Fibroblast of peridontal ligament (primary cell): ENCODE measurements around the gene LYST.
A peak's percentile ranks its signal among the peaks of the same experiment; 100 is the strongest.
"Not testable (repeated sequence)": the region's sequence is repeated elsewhere in the genome, so short reads cannot be mapped to it uniquely, and the experiment has no call there.

Experiments used
- DNase-seq: peaks from one replicate; pipeline ENCODE4 v3.0.0-alpha.2; 2010; ENCODE audit errors: extremely low read depth

Gene LYST

DNA sequence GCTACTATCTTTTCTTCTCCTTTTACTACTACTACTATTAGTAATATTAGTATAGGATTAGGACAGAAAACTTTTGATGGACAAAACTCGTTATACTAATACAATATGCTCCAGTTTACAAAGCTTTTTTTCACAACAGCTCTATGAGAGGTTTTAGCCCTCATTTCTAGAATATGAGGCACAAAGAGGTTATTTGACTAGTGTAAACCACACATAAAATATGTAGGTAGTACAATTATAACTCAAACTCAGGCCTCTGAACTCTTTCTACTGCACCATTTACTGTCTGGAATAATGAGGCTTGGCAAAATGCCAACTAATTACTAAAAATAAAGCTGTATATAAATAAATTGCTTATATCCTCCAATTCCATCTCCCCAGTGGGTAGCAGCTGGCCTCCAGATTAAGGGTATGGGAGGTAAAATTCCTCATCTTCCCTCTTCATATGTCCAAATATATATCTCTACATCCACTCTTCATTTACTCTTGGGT lies 99.9 kb downstream of the LYST start:
- no peak for DNase-seq

GRCh38 chr1:235763962-235764361 lies 102.7 kb downstream of the LYST start:
- DNase-seq, result no peak

DNA sequence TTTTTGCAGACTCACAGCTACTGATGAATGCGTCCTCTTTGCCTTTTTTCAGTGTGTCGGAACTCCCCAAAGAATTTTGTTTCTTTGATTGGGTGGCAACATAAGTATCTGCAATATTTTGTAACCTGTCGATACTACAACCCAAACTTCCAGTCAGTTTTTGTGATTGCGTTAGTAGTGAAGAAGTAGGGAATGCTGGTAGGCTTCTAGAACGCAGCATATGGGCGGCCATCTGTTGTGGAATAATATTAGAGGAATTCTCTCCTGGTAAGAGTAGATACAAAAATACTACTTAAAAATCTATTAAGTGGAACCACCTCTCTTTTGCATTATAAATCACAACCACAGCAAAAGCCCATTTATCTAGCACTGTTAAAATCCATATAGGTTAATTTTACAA lies 107.4 kb downstream of the LYST start:
- DNase-seq, result no peak

- no peak for DNase-seq
Measured at GRCh38 chr1:235758931-235759330, 107.8 kb downstream of the LYST start.

GRCh38 chr1:235757587-235758096 lies 109.1 kb downstream of the LYST start:
- DNase-seq, result no peak

- DNase-seq, result not testable (repeated sequence)
Measured at GRCh38 chr1:235754186-235754585, 112.5 kb downstream of the LYST start.

GRCh38 chr1:235749755-235750300 lies 116.9 kb downstream of the LYST start:
- DNase-seq, result no peak

DNA sequence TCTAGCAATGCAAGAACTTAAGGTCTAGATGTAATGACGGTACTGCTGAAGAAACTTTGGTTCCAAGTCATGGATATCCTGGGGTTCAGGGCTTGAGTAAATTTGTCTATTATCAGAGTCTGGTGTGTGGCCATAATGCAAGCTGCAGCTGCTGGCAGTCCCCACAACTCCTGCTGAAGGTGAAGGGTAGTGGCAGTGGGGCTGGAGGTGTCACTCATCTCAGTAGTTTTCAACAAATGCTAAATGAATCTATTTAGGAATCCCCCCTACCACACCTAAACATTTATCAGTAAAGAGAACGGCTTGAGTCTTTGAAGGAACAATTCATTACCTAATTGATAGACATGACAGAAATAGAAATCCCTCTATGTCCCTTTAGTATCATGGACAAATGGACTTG lies 118.0 kb downstream of the LYST start:
- DNase-seq, result no peak

- no peak for DNase-seq
Measured at GRCh38 chr1:235746245-235746644, 120.5 kb downstream of the LYST start.

DNA sequence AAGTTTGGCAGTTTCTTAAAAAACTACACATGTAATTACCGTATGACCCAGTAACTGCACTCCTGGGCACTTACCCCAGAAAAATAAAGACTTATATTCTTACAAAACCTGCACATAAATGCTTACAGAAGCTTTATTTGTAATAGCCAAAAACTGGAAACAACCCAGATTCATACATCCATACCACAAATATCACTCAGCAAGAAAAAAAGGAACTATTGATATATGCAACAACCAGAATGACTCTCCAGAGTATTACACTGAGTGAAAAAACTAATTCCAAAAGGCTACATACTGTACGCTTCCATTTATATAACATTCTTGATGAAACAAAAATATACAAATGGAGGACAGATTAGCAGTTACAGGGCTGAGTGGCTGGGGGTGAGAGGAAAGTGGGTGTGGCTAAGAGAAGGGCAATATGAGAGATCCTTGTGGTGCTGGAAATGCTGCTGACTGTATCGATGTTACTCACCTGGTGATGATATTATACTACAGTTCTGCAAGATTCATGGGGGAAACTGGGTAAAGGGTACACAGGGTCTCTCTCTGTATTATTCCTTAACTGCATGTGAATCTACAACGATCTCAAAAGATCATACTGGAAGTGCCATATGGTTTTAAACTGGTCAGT lies 121.1 kb downstream of the LYST start:
- DNase-seq, result peak; percentile 94

GRCh38 chr1:235742914-235743599 lies 123.6 kb downstream of the LYST start:
- no peak for DNase-seq

GRCh38 chr1:235741294-235741693 lies 125.4 kb downstream of the LYST start:
- peak; percentile 68 for DNase-seq

GRCh38 chr1:235739631-235740030 lies 127.1 kb downstream of the LYST start:
- no peak for DNase-seq

DNA sequence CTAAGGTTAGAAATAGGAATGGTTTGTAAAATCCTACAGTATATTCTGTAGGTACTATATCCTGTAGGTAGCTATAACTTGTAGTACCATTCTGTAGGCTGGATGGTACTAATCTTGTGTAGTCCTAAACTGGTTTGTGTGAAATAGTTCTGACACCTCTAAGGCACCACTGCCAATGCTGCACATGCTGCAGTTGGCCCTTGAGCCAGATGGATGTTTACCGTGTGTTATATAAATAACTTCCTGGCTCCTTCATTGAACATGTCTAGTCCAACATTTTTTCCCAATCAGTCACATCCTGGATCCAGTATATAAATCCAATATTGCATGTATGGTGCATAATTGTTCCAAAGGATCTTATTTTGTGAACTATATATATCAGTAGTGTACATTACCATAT lies 127.6 kb downstream of the LYST start:
- DNase-seq, result peak; percentile 61

- DNase-seq, result no peak
Measured at GRCh38 chr1:235737751-235738150, 129.0 kb downstream of the LYST start.

GRCh38 chr1:235736263-235736662 lies 130.4 kb downstream of the LYST start:
- DNase-seq, result no peak

DNA sequence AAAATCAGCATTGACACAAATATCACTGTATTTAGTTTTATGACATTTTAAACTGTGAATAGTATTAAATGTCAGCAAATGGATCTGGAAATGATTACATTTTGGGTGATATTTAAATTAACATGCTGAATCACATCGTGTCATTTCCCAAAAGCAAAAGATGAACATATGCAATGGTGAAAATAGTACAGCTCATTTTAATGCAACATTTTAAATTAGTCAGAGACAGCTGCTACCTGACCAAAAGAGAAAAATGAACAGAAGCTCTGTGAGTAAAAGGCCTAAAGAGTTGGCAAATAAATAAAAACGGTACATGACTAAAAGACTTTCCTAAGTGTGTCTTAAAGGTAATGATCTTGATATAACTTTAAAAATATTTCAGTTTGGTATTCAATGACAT lies 131.1 kb downstream of the LYST start:
- peak; percentile 31 for DNase-seq

DNA sequence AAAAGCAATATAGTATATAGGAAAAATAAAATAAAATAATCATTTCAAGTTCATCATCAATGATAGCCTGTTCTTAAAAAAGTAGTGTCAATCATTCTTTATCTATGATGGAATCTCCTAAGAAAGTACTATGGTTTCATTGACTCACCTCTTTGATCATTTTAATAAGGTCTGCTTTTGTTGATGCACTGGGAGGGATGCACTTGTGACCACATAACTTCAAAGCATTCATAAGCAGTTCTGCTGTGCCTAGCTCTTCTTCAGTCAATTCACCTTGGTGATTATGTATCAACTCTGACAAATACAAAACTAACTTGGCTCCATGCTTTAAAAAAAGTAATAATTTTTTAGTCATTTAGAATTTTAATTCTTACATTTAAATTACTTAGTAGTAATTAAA lies 132.4 kb downstream of the LYST start:
- DNase-seq, result no peak

DNA sequence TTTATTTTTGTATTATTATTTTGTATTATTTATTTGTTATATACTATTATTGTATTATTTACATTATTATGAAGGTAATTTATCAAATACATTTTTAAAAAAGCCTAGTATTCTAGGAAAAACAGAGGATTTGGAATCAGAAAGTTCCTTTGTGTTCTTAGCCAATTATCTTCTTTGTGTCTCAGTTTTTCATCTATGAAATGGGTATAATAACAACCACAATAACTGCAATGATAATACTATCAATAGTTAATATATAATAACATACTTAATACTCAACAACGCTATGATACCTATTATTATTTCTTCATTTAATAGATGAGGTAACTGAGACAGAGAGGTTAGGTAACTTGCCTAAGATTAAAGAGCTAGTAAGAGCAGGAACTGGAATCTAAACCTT lies 136.7 kb downstream of the LYST start:
- DNase-seq, result no peak

DNA sequence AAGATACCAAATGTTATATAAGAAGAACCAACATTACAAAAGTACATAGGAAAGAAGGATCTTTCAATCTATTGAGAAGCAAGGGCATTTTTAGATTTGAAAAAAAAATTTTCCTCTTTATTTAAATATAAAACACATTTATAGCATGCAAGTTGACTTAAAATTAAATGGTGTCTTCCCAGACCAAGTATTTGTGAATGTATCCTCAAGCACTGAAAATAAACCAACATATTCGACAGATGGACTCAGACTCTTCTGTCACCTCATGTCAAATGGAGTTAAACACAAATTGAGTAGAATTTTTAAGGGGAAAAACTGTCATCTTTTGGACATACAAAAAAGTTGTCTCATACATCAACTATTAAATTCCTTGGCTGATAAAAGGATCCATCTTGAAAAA lies 140.1 kb downstream of the LYST start:
- no peak for DNase-seq

- DNase-seq, result peak; percentile 29
Measured at GRCh38 chr1:235725434-235725833, 141.3 kb downstream of the LYST start.

DNA sequence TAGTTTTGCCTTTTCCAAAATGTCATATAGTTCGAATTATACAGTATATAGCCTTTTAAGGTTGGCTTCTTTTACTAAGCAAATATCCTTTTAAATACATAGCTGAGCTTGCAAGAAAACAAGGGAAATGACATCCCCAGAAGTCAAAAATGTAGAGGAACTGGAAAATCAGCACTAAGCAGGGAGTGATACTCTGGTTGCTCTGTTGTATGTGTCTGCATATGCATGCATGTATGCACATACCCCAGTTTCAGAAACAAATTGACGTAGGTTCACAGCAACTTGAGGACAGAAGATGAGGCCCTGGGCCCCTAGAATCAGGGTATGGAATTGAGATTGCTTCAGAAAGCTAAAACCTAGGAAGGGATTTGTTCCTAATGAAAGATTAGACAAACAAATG lies 142.0 kb downstream of the LYST start:
- no peak for DNase-seq

DNA sequence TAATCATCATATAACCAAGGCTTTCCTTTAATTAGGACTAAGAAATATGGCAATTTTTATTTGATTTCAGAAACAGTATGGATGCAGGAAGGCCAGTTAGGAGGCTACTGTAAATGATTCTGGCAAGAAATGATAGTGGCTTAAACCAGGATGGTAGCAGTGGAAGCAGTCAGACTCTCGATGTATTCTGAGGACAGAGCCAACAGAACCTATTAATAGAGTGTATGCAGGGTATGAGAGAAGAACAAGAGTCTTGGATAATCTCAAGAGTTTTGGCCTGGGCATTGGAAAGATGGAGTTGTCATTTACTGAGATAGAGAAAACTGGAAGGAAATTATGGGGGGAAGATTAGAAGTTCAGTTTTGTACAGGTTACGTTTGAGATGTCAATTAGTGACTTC lies 143.8 kb downstream of the LYST start:
- DNase-seq, result no peak
